Glutamatergic neuron (in vitro differentiated cells): Measurements from ENCODE around the gene GRAMD1B. TPM values are rescaled to one million over a fixed set of nuclear protein-coding genes. Genes with fewer than 3 reads are reported as not detected.
A peak's percentile ranks its signal among the peaks of the same experiment; 100 is the strongest.

Experiments
- DNase-seq: peaks from one replicate; pipeline ENCODE4 v3.0.0; 2022
- H3K27ac Mint-ChIP-seq: one replicate; pipeline ENCODE4 v1.8.0; 2020; ENCODE audit warnings: mild to moderate bottlenecking, mixed read lengths, inconsistent platforms; ENCODE audit not compliant: unreplicated experiment
- H3K27me3 Mint-ChIP-seq: one replicate; pipeline ENCODE4 v1.8.0; 2020; ENCODE audit warnings: mild to moderate bottlenecking, moderate library complexity, mixed read lengths, inconsistent platforms; ENCODE audit not compliant: unreplicated experiment
- H3K36me3 Mint-ChIP-seq: one replicate; pipeline ENCODE4 v1.8.0; 2020; ENCODE audit warnings: mild to moderate bottlenecking, mixed read lengths, inconsistent platforms; ENCODE audit not compliant: unreplicated experiment
- H3K4me1 Mint-ChIP-seq: one replicate; pipeline ENCODE4 v1.8.0; 2020; ENCODE audit warnings: mild to moderate bottlenecking, low read depth, mixed read lengths, inconsistent platforms; ENCODE audit not compliant: unreplicated experiment
- H3K4me3 Mint-ChIP-seq: one replicate; pipeline ENCODE4 v1.8.0; 2020; ENCODE audit warnings: mild to moderate bottlenecking, mixed read lengths, inconsistent platforms; ENCODE audit not compliant: unreplicated experiment
- H3K9me3 Mint-ChIP-seq: one replicate; pipeline ENCODE4 v1.8.0; 2020; ENCODE audit warnings: mild to moderate bottlenecking, moderate library complexity, mixed read lengths, inconsistent platforms; ENCODE audit not compliant: unreplicated experiment
- total RNA-seq: library from RNA; stranded (reverse); fragmentation: NEBNext Ultra II Directional; extraction: Animal tissue kit (Norgen Biotek cat#: 25700); gene quantifications from one replicate; pipeline ENCODE4 v1.2.1, GENCODE V29; 2021; ENCODE audit not compliant: unreplicated experiment
- TF ChIP-seq, protein P1 (sequence below): fragments of 200-600 bp; sonication (generic); IDR thresholded peaks from one replicate; pipeline ENCODE4 v1.5.0; 2021; ENCODE audit not compliant: partially characterized antibody, unreplicated experiment

The GRAMD1B gene
- total RNA-seq, 1 donor from 2014 or later = 12.2 TPM

DNA sequence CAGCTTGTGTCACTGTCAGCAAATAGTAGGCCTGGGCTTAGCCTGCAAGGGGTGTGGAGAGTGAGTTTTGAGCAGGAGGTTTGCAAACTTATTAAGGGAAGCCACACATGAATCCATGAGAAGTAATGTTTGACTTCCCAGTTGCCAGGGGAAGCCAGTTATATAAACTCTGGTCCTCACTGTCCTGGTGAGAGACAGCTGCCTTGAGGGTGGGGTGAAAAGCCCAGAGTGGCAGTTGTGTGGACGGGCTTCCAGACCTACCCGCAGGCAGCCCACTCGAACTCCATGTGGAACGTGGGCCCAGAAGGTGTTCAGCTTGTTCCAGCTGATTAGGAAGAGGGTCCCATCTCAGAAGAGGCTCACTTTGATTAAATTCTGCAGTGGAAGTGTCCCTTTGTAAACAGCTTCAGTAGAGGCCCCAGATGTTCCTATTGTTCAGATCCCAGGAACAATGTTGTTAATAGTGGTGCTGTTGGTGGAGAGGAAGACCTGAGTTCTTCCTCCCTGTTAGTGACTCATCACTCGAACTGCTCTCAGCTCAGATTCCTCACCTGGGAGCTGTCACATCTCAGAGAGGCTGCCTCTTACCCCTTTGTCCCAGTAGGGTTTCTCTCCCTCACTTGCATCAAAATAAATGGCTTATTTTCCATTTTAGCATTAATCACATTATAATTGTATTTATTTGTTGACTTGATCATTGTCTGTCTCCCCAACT, 63.4 kb downstream of the GRAMD1B start:
- H3K4me1 Mint-ChIP-seq = peaks cover 10% of the 10 kb centered on the region
- H3K36me3 Mint-ChIP-seq = no peaks in the 10 kb centered on the region
- peaks cover 1% of the 10 kb centered on the region for H3K9me3 Mint-ChIP-seq
- no peak overlapping the region for H3K4me3 Mint-ChIP-seq
- H3K27ac Mint-ChIP-seq = no peak overlapping the region
- DNase-seq = no peak
- TF ChIP-seq, protein P1, sequence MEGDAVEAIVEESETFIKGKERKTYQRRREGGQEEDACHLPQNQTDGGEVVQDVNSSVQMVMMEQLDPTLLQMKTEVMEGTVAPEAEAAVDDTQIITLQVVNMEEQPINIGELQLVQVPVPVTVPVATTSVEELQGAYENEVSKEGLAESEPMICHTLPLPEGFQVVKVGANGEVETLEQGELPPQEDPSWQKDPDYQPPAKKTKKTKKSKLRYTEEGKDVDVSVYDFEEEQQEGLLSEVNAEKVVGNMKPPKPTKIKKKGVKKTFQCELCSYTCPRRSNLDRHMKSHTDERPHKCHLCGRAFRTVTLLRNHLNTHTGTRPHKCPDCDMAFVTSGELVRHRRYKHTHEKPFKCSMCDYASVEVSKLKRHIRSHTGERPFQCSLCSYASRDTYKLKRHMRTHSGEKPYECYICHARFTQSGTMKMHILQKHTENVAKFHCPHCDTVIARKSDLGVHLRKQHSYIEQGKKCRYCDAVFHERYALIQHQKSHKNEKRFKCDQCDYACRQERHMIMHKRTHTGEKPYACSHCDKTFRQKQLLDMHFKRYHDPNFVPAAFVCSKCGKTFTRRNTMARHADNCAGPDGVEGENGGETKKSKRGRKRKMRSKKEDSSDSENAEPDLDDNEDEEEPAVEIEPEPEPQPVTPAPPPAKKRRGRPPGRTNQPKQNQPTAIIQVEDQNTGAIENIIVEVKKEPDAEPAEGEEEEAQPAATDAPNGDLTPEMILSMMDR = no peak
- no peaks in the 10 kb centered on the region for H3K27me3 Mint-ChIP-seq

DNA sequence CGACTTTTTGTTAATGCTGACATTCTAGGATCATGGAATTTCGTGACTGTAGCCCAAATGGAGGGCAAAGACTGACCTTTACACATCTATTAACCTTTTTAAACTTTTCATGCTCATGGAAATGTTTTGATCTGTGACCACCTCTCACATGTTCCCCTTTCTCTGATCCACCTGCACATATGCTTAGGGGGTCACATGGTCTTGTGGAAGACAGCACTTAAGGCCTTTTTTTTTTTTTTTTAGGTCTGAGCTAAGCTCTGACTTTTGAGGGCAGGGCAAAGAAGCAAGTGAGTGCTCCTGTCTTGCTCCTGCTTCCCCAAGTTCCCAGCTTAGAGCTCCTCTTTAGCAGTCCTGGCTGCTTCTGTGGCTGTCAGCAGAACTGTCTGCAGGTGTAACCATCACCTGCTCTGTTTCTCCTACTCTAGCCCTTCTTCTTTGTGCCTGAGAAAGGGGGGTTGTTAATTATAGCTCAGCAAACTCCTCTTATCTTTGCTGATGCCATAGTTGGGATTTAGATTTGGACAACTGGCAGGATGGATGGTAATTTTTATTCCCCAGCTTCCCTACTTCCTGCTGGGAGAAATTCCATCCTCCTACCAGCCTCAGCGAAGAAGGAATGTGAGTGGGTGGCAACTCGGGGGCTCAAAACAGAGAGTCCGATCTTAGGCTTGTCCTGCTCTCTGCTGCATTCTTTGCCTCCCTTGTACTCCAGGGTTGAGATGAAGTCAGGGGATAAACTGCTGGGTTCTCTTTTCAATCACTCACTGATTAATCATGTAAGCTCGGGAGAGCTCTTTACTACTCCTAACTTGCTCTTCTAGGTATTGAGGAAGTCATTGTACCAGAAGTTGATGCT, 64.4 kb downstream of the GRAMD1B start:
- Mint-ChIP-seq H3K4me1 (peaks cover 10% of the 10 kb centered on the region), H3K9me3 (peaks cover 1% of the 10 kb centered on the region), H3K36me3 (no peaks in the 10 kb centered on the region), H3K4me3 (no peak overlapping the region), H3K27me3 (no peaks in the 10 kb centered on the region), H3K27ac (no peak overlapping the region)
- TF ChIP-seq, protein P1 = no peak
- DNase-seq = no peak

DNA sequence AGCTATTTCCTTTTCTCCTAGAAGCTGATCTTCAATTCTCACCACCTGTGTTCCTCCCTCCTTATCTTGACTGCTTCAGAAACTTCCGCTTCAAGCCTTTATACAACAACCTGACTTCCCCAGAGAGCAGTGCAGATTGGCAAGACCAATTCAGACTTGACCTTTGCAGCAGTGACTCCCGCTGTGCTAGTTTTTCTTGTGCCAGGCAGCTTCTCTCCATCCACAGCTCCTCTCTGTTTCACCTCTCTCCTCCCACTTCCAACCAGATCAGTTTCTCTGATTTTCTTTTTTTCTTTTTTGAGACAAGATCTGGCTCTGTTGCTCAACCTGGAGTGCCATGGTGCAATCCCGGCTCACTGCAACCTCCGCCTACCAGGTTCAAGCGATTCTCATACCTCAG, 74.3 kb downstream of the GRAMD1B start:
- Mint-ChIP-seq H3K4me3 (no peak overlapping the region), H3K4me1 (peaks cover 21% of the 10 kb centered on the region), H3K27me3 (no peaks in the 10 kb centered on the region), H3K9me3 (peaks cover 7% of the 10 kb centered on the region), H3K36me3 (no peaks in the 10 kb centered on the region), H3K27ac (no peak overlapping the region)
- TF ChIP-seq, protein P1 = no peak
- no peak for DNase-seq

DNA sequence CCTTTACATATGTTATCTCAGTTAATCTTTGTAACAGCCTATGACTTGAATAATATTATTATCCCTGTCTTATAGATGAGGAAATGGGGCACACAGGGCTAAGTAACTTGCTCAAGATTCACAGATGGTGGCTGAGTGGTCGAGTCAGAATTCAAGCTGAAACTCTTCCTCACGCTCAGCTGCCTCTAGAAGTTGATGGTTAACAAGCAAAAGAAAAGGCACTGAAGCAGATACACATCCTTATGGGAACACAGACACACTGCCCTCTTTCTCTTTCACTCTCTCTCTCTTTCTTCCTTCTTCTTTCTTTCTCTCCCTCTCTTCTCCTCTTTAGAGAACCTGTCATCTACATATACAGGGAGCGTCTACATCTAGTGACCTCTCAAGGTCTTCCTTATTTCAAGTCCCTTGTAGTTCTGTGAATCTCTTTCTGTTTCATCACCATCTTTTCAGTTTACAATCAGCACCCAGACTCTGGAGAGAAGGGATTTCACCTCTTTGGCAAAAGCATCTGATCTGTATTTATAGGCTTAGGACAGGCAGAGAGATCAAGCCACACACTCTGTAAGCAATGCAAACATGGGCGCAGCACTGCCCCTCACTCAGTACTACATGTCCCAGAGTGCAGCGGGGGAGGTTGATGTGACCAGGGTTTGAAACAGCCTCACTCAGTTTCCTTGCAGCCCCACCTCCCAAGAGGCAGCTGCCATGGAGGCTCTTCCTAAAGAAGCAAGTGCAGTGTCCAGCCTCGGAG, 75.7 kb downstream of the GRAMD1B start:
- Mint-ChIP-seq H3K4me3 (peak overlapping the region; percentile 14), H3K4me1 (peaks cover 33% of the 10 kb centered on the region), H3K27ac (peak overlapping the region; percentile 84), H3K36me3 (no peaks in the 10 kb centered on the region), H3K9me3 (peaks cover 10% of the 10 kb centered on the region), H3K27me3 (no peaks in the 10 kb centered on the region)
- TF ChIP-seq, protein P1 = no peak
- DNase-seq = peak; percentile 73
